ENCODE results near the gene FBXW9. TPM values are rescaled to one million over a fixed set of nuclear protein-coding genes. Genes with fewer than 3 reads are reported as not detected.

FBXW9 gene
- total RNA-seq, 1 experiment from 2014 or later = 14.0 TPM

GRCh38 chr19:12695096-12695495 is 1.3 kb downstream of the FBXW9 start:
- Histone ChIP-seq H3K36me3 (ENCODE audit: control insufficient read depth in 1 of 2, insufficient read depth in 2 of 2, low read length in 2 of 2) (peaks cover 6 to 9% of the 10 kb centered on the region in 2 experiments; a peak in 2 of 4 replicates), H3K27me3 (ENCODE audit: insufficient read depth, low read length) (no peaks in the 10 kb centered on the region), H3K4me3 (replicated peaks in 1 of 2; ENCODE audit: low read depth in 1 of 2, low read length in 2 of 2) (peak overlapping the region; percentile 88 to 92), H3K9ac (ENCODE audit: low read length) (peak overlapping the region; percentile 90; the same call in 1 of the 2 replicates), H3K9me2 (ENCODE audit: insufficient read depth) (no peaks in the 10 kb centered on the region), H3K4me1 (ENCODE audit: control insufficient read depth in 1 of 2, insufficient read depth in 2 of 2, low read length in 2 of 2) (peaks cover 9 to 23% of the 10 kb centered on the region in 2 experiments; a peak in 3 of 4 replicates), H3K4me2 (ENCODE audit: low read length) (peak overlapping the region; percentile 93), H4K20me1 (ENCODE audit: insufficient read depth) (no peaks in the 10 kb centered on the region), H3K79me2 (ENCODE audit: insufficient read depth, low read length) (peaks cover 10% of the 10 kb centered on the region; the same call in 1 of the 2 replicates), H3K27ac (ENCODE audit: low read depth, low read length) (no peak overlapping the region), H3K9me3 (ENCODE audit: control insufficient read depth in 1 of 2, insufficient read depth in 1 of 2, low read depth in 1 of 2, low read length in 2 of 2) (no peaks in the 10 kb centered on the region), H2AFZ (ENCODE audit: low read depth, low read length, poor library complexity, severe bottlenecking) (no peak overlapping the region)
- CTCF ChIA-PET = interaction anchor here (0.5 kb wide), 1 partner anchor 81 kb away, joined by 5 read pairs; no protein-coding TSS in a partner anchor
- POLR2A ChIA-PET = no interaction called here
- intact Hi-C loops (cut with micrococcal nuclease) = no loop called here
- no peak for ATAC-seq
- TF ChIP-seq ZFX (IDR thresholded peaks at IDR 0.05) (no peak), SRF (IDR thresholded peaks at IDR 0.05; ENCODE audit: low read depth) (no peak), EZH2 (IDR thresholded peaks at IDR 0.05) (no peak), POLR2A (IDR thresholded peaks at IDR 0.05; ENCODE audit: borderline replicate concordance, extremely low read depth, insufficient read depth, insufficient read length) (no peak), POLR2AphosphoS5 (IDR thresholded peaks at IDR 0.05; ENCODE audit: low read depth, low read length) (no peak), ELF1 (IDR thresholded peaks at IDR 0.05; ENCODE audit: borderline replicate concordance, low read depth) (no peak), EZH2phosphoT487 (IDR thresholded peaks at IDR 0.05; ENCODE audit: borderline replicate concordance) (no peak)
- RAD21 ChIA-PET (ENCODE audit: low non-redundant PET in 1 of 2, low total read pairs in 2 of 2, uncharacterized antibody in 2 of 2, unreplicated experiment in 2 of 2) = no interaction called here
- no TSS peak for BruUV-seq (replicated peaks)
- no peak for DNase-seq (ENCODE audit: low read depth, low spot score)

DNA sequence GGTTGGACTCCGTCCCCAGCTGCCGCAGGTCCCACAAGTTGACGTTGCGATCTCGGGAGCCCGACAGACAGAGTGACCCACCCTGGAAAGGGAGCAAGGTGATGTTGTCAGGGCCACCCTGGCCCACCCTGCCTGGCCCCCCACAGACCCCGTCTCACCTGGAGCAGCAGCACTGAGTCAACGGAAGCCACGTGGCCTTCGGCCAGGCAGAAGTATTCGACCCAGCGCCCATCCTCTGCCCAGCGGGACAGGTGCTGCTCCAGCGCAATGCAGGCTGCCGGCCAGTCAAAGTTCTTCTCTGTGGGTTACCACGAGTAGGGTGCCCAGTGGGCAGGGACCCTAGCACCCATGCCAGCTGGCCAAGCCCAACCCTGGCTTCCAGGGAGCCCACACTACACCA is 1.8 kb downstream of the FBXW9 start:
- H3K4me2 ChIP-seq (ENCODE audit: low read length) = peak overlapping the region; percentile 93; the same call in 1 of the 2 replicates
- DNase-seq (ENCODE audit: low read depth, low spot score) (no peak), ATAC-seq (no peak)
- no peak overlapping the region for H3K9ac ChIP-seq (ENCODE audit: low read length)
- peaks cover 1 to 5% of the 10 kb centered on the region in 2 experiments; a peak in 2 of 4 replicates for H3K36me3 ChIP-seq (ENCODE audit: control insufficient read depth in 1 of 2, insufficient read depth in 2 of 2, low read length in 2 of 2)
- no peak overlapping the region for H2AFZ ChIP-seq (ENCODE audit: low read depth, low read length, poor library complexity, severe bottlenecking)
- CTCF ChIA-PET = interaction anchor here (0.5 to 0.7 kb wide), 2 partner anchors 81 to 478 kb away, joined by 4 to 5 read pairs; no protein-coding TSS in a partner anchor
- TF ChIP-seq, protein P1, sequence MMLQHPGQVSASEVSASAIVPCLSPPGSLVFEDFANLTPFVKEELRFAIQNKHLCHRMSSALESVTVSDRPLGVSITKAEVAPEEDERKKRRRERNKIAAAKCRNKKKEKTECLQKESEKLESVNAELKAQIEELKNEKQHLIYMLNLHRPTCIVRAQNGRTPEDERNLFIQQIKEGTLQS (IDR thresholded peaks at IDR 0.05) = no peak
- TF ChIP-seq MAX (IDR thresholded peaks at IDR 0.05) (no peak), ZBTB33 (IDR thresholded peaks at IDR 0.05; ENCODE audit: extremely low read depth, insufficient replicate concordance, low read length) (no peak), CBX3 (IDR thresholded peaks at IDR 0.05; ENCODE audit: low read depth) (no peak)
- TF ChIP-seq, protein P2, sequence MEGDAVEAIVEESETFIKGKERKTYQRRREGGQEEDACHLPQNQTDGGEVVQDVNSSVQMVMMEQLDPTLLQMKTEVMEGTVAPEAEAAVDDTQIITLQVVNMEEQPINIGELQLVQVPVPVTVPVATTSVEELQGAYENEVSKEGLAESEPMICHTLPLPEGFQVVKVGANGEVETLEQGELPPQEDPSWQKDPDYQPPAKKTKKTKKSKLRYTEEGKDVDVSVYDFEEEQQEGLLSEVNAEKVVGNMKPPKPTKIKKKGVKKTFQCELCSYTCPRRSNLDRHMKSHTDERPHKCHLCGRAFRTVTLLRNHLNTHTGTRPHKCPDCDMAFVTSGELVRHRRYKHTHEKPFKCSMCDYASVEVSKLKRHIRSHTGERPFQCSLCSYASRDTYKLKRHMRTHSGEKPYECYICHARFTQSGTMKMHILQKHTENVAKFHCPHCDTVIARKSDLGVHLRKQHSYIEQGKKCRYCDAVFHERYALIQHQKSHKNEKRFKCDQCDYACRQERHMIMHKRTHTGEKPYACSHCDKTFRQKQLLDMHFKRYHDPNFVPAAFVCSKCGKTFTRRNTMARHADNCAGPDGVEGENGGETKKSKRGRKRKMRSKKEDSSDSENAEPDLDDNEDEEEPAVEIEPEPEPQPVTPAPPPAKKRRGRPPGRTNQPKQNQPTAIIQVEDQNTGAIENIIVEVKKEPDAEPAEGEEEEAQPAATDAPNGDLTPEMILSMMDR (IDR thresholded peaks at IDR 0.05 in 2 of 3, conservative IDR thresholded peaks at IDR 0.05 in 1 of 3; ENCODE audit: borderline replicate concordance in 1 of 3, insufficient read depth in 1 of 3, low read depth in 2 of 3, low read length in 2 of 3) = no peak
- no peak overlapping the region for H3K27ac ChIP-seq (ENCODE audit: low read depth, low read length)
- peaks cover 10% of the 10 kb centered on the region; the same call in 1 of the 2 replicates for H3K79me2 ChIP-seq (ENCODE audit: insufficient read depth, low read length)
- H4K20me1 ChIP-seq (ENCODE audit: insufficient read depth) = no peaks in the 10 kb centered on the region
- H3K9me2 ChIP-seq (ENCODE audit: insufficient read depth) = no peaks in the 10 kb centered on the region
- H3K4me1 ChIP-seq (ENCODE audit: control insufficient read depth in 1 of 2, insufficient read depth in 2 of 2, low read length in 2 of 2) = peaks cover 9 to 23% of the 10 kb centered on the region in 2 experiments; a peak in 3 of 4 replicates
- intact Hi-C loops (cut with micrococcal nuclease) = no loop called here
- H3K9me3 ChIP-seq (ENCODE audit: control insufficient read depth in 1 of 2, insufficient read depth in 1 of 2, low read depth in 1 of 2, low read length in 2 of 2) = no peaks in the 10 kb centered on the region
- H3K27me3 ChIP-seq (ENCODE audit: insufficient read depth, low read length) = no peaks in the 10 kb centered on the region
- POLR2A ChIA-PET = no interaction called here
- RAD21 ChIA-PET (ENCODE audit: low non-redundant PET in 1 of 2, low total read pairs in 2 of 2, uncharacterized antibody in 2 of 2, unreplicated experiment in 2 of 2) = no interaction called here
- H3K4me3 ChIP-seq (replicated peaks in 1 of 2; ENCODE audit: low read depth in 1 of 2, low read length in 2 of 2) = no peak overlapping the region
- TSS peak; percentile 28 for BruUV-seq (replicated peaks)
